GM23248 (cell line): ENCODE results near the gene GMPPB.
"Not testable (repeated sequence)": the region's sequence is repeated elsewhere in the genome, so short reads cannot be mapped to it uniquely, and the experiment has no call there.

Experiments used
- EZH2 ChIP-seq: fragments of 200-600 bp; sonication (generic); IDR thresholded peaks from 2 replicates; pipeline ENCODE4 v1.6.1; 2018; ENCODE audit warnings: antibody characterized with exemption, mild to moderate bottlenecking; ENCODE audit not compliant: insufficient read depth, poor library complexity, severe bottlenecking
- EZH2phosphoT487 ChIP-seq: fragments of 200-600 bp; sonication (generic); IDR thresholded peaks from 2 replicates; pipeline ENCODE4 v1.6.1; 2018; ENCODE audit warnings: antibody characterized with exemption, moderate library complexity, mild to moderate bottlenecking, low read depth; ENCODE audit not compliant: insufficient read depth

GRCh38 chr3:49686769-49687423 lies 36.9 kb downstream of the GMPPB start:
- TF ChIP-seq EZH2, EZH2phosphoT487: not testable (repeated sequence)
